Measurements from ENCODE around the gene ZNF609.

DNA sequence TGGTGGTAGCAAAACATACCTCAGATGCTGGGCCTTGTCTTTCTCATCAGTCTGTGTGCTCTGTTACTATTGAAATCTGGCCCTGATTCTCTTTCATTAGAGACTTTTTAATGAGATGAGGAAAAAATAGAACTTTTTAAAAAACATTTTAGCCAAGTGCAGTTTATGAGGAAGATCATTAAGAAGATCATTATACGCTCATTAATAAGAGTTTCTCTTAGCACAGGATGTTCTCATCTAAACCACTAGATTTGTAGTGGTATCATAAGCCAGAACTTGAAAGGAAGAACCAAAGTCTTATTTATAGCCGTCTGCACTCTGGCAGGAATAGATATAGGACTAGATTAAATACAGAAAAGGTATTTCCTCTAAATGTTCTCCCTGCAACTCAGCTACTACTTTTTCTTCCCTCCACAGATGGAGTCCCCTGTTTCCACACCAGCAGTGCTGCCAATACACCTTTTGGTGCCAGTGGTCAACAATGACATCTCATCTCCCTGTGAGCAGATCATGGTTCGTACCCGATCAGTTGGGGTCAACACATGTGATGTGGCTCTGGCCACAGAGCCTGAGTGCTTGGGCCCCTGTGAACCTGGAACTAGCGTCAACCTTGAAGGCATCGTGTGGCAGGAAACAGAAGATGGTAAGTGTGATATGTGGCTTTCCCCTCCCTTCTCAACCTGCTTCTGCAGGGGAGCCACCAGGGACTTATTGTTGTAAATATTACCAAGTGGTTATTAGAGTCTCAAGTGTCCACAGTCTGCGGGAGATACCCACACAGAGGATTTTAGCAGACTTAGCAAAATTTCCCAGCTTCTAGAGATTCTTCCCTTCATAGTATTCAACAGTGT, 162.3 kb downstream of the ZNF609 start:
- no peak for TF ChIP-seq POLR2AphosphoS5 (IDR thresholded peaks at IDR 0.05; ENCODE audit: borderline replicate concordance, low read depth, low read length)
- no peak for TF ChIP-seq EZH2 (IDR thresholded peaks at IDR 0.05)
- no peak for TF ChIP-seq FOXP2 (optimal IDR thresholded peaks at IDR 0.05; ENCODE audit: control extremely low read depth, extremely low read length, insufficient read depth)

All from SK-N-MC (cell line).